Measurements from ENCODE around the gene METTL22. TPM values are rescaled to one million over a fixed set of nuclear protein-coding genes. Genes with fewer than 3 reads are reported as not detected.

The METTL22 gene
- total and polyA plus RNA-seq, 10 of the 15 experiments (the other 5 are each of a cell fraction or from before 2014, with no cell fraction given) = 6.4 to 34.7 (median 18.8) TPM

DNA sequence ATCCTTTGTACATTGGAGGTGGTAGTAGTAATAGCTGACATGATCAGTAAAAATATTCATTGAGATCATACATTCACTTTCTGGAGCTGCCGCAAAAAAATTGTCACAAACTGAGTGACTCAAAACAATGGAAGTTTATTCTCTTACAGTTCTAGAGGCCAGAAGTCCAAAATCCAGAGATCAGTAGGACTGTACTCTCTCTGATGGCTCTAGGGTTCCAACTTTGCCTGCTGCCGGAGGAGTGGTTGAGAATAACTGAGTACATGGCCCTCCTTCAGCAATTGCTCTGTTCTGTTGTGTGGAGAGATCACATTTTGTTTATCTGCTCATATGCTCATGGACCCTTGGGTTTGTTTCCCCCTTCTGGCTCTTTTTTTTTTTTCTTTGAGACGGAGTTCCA is 76.5 kb downstream of the METTL22 start (continued):
- no peak for TF ChIP-seq GATAD2B (conservative IDR thresholded peaks at IDR 0.05; ENCODE audit: low read depth)
- TF ChIP-seq, protein P1, sequence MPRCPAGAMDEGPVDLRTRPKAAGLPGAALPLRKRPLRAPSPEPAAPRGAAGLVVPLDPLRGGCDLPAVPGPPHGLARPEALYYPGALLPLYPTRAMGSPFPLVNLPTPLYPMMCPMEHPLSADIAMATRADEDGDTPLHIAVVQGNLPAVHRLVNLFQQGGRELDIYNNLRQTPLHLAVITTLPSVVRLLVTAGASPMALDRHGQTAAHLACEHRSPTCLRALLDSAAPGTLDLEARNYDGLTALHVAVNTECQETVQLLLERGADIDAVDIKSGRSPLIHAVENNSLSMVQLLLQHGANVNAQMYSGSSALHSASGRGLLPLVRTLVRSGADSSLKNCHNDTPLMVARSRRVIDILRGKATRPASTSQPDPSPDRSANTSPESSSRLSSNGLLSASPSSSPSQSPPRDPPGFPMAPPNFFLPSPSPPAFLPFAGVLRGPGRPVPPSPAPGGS (IDR thresholded peaks at IDR 0.05; ENCODE audit: borderline replicate concordance, insufficient read depth, low read depth, low read length, poor library complexity, severe bottlenecking) = no peak
- TF ChIP-seq YY1 (IDR thresholded peaks at IDR 0.05; ENCODE audit: low read depth, low read length) = no peak
- TF ChIP-seq NFYB (IDR thresholded peaks at IDR 0.05; ENCODE audit: insufficient read depth, low read depth, low read length) = no peak
- no peak for TF ChIP-seq MEF2B (IDR thresholded peaks at IDR 0.05; ENCODE audit: partially characterized antibody, poor library complexity, severe bottlenecking)
- TF ChIP-seq CHD2 (IDR thresholded peaks at IDR 0.05; ENCODE audit: borderline replicate concordance, low read depth, low read length) = no peak
- TF ChIP-seq SIX5 (IDR thresholded peaks at IDR 0.05; ENCODE audit: low read depth, low read length, severe bottlenecking) = no peak
- TF ChIP-seq ZSCAN29 (IDR thresholded peaks at IDR 0.05) = no peak

Small RNA genes lying within 50 kb of the gene (small RNA-seq; reads per million reads assigned to genes)
- gene RN7SL743P = not detected

Other genes starting within 250 kb of the METTL22 start
- not detected in 2 replicates for gene TMEM114, start 31.2 kb upstream of the METTL22 start, total RNA-seq (2014; rRNA removed)
- not detected in 2 replicates for gene TMEM114, start 31.2 kb upstream of the METTL22 start, total RNA-seq (2014; rRNA removed; fragmentation: Illumina TruSeq; extraction: Trizol)
- not detected in 2 replicates for gene TMEM114, start 31.2 kb upstream of the METTL22 start, total RNA-seq (2021)
- gene TMEM114, start 31.2 kb upstream of the METTL22 start, polyA plus RNA-seq (2011; rRNA removed) = not detected in 2 replicates
- not detected in 2 replicates for gene TMEM114, start 31.2 kb upstream of the METTL22 start, polyA plus RNA-seq (2014; fragmentation: Illumina TruSeq; extraction: Trizol)
- gene TMEM114, start 31.2 kb upstream of the METTL22 start, polyA plus RNA-seq (2014; fragmentation: Nextera tagmentation; extraction: Ambion mirVana) = not detected
- not detected in 2 replicates for gene TMEM114, start 31.2 kb upstream of the METTL22 start, polyA plus RNA-seq (2014; rRNA removed)
- not detected for gene TMEM114, start 31.2 kb upstream of the METTL22 start, polyA plus RNA-seq (2016; fragmentation: Nextera tagmentation; extraction: Ambion mirVana)
- gene ABAT, start 52.9 kb downstream of the METTL22 start, total RNA-seq (2014; rRNA removed) = 1.8 and 1.9 TPM in 2 replicates
- gene ABAT, start 52.9 kb downstream of the METTL22 start, total RNA-seq (2014; rRNA removed; fragmentation: Illumina TruSeq; extraction: Trizol) = 1.8 and 1.9 TPM in 2 replicates
- gene ABAT, start 52.9 kb downstream of the METTL22 start, total RNA-seq (2021) = 2.6 and 2.8 TPM in 2 replicates
- gene ABAT, start 52.9 kb downstream of the METTL22 start, polyA plus RNA-seq (2011; rRNA removed) = 7.0 and 10.6 TPM in 2 replicates
- 2.8 and 3.2 TPM in 2 replicates for gene ABAT, start 52.9 kb downstream of the METTL22 start, polyA plus RNA-seq (2014; fragmentation: Illumina TruSeq; extraction: Trizol)
- gene ABAT, start 52.9 kb downstream of the METTL22 start, polyA plus RNA-seq (2014; fragmentation: Nextera tagmentation; extraction: Ambion mirVana) = 1 to 10 TPM; 1.0 to 1.1 TPM
- 2.4 and 2.6 TPM in 2 replicates for gene ABAT, start 52.9 kb downstream of the METTL22 start, polyA plus RNA-seq (2014; rRNA removed)
- 1 to 10 TPM; 1.8 to 1.9 TPM for gene ABAT, start 52.9 kb downstream of the METTL22 start, polyA plus RNA-seq (2016; fragmentation: Nextera tagmentation; extraction: Ambion mirVana)
- gene TMEM186, start 175.9 kb downstream of the METTL22 start, total RNA-seq (2014; rRNA removed) = 9.0 and 10.6 TPM in 2 replicates
- 11.9 and 13.0 TPM in 2 replicates for gene TMEM186, start 175.9 kb downstream of the METTL22 start, total RNA-seq (2014; rRNA removed; fragmentation: Illumina TruSeq; extraction: Trizol)
- 15.8 and 16.9 TPM in 2 replicates for gene TMEM186, start 175.9 kb downstream of the METTL22 start, total RNA-seq (2021)
- gene TMEM186, start 175.9 kb downstream of the METTL22 start, polyA plus RNA-seq (2011; rRNA removed) = 12.8 and 15.8 TPM in 2 replicates
- gene TMEM186, start 175.9 kb downstream of the METTL22 start, polyA plus RNA-seq (2014; fragmentation: Illumina TruSeq; extraction: Trizol) = 15.4 and 16.7 TPM in 2 replicates
- gene TMEM186, start 175.9 kb downstream of the METTL22 start, polyA plus RNA-seq (2014; fragmentation: Nextera tagmentation; extraction: Ambion mirVana) = 10 to 100 TPM; 27.3 to 28.9 TPM
- 17.2 and 17.4 TPM in 2 replicates for gene TMEM186, start 175.9 kb downstream of the METTL22 start, polyA plus RNA-seq (2014; rRNA removed)
- 10 to 100 TPM; 23.3 to 28.1 TPM for gene TMEM186, start 175.9 kb downstream of the METTL22 start, polyA plus RNA-seq (2016; fragmentation: Nextera tagmentation; extraction: Ambion mirVana)
- 52.0 and 52.3 TPM in 2 replicates for gene PMM2, start 176.1 kb downstream of the METTL22 start, total RNA-seq (2014; rRNA removed)
- 56.2 and 58.1 TPM in 2 replicates for gene PMM2, start 176.1 kb downstream of the METTL22 start, total RNA-seq (2014; rRNA removed; fragmentation: Illumina TruSeq; extraction: Trizol)
- 51.6 and 61.4 TPM in 2 replicates for gene PMM2, start 176.1 kb downstream of the METTL22 start, total RNA-seq (2021)
- gene PMM2, start 176.1 kb downstream of the METTL22 start, polyA plus RNA-seq (2011; rRNA removed) = 33.2 and 46.7 TPM in 2 replicates
- gene PMM2, start 176.1 kb downstream of the METTL22 start, polyA plus RNA-seq (2014; fragmentation: Illumina TruSeq; extraction: Trizol) = 69.4 and 108 TPM in 2 replicates
- 10 to 100 TPM; 22.6 to 24.2 TPM for gene PMM2, start 176.1 kb downstream of the METTL22 start, polyA plus RNA-seq (2014; fragmentation: Nextera tagmentation; extraction: Ambion mirVana)
- gene PMM2, start 176.1 kb downstream of the METTL22 start, polyA plus RNA-seq (2014; rRNA removed) = 57.5 TPM in 2 replicates
- gene PMM2, start 176.1 kb downstream of the METTL22 start, polyA plus RNA-seq (2016; fragmentation: Nextera tagmentation; extraction: Ambion mirVana) = 10 to 100 TPM; 47.8 to 52.6 TPM
- 92.3 and 109 TPM in 2 replicates for gene CARHSP1, start 247.3 kb downstream of the METTL22 start, total RNA-seq (2014; rRNA removed)
- gene CARHSP1, start 247.3 kb downstream of the METTL22 start, total RNA-seq (2014; rRNA removed; fragmentation: Illumina TruSeq; extraction: Trizol) = 40.5 and 45.0 TPM in 2 replicates
- gene CARHSP1, start 247.3 kb downstream of the METTL22 start, total RNA-seq (2021) = 61.3 and 68.6 TPM in 2 replicates
- gene CARHSP1, start 247.3 kb downstream of the METTL22 start, polyA plus RNA-seq (2011; rRNA removed) = 39.2 and 65.3 TPM in 2 replicates
- gene CARHSP1, start 247.3 kb downstream of the METTL22 start, polyA plus RNA-seq (2014; fragmentation: Illumina TruSeq; extraction: Trizol) = 24.7 and 34.1 TPM in 2 replicates
- 1 to 10 TPM; 5.5 to 8.4 TPM for gene CARHSP1, start 247.3 kb downstream of the METTL22 start, polyA plus RNA-seq (2014; fragmentation: Nextera tagmentation; extraction: Ambion mirVana)
- gene CARHSP1, start 247.3 kb downstream of the METTL22 start, polyA plus RNA-seq (2014; rRNA removed) = 104 and 112 TPM in 2 replicates
- 10 to 100 TPM; 83.2 to 86.2 TPM for gene CARHSP1, start 247.3 kb downstream of the METTL22 start, polyA plus RNA-seq (2016; fragmentation: Nextera tagmentation; extraction: Ambion mirVana)

All from GM12878 (cell line).